Fibroblast of lung (primary cell): ENCODE data around the gene SSTR5. TPM values are rescaled to one million over a fixed set of nuclear protein-coding genes. Genes with fewer than 3 reads are reported as not detected.

Source experiments
- DNase-seq, 2 donors: peaks; one replicate each; pipeline versions ENCODE4 v3.0.0 to v3.0.0-alpha.2; 2010; ENCODE audit warnings: low read depth in 2 of 2
- H2AFZ ChIP-seq: 2 replicates; pipeline ENCODE4 v1.5.1; 2012; ENCODE audit warnings: low read length, control low read depth, inconsistent platforms
- H3K27ac ChIP-seq: 2 replicates; pipeline ENCODE4 v1.5.1; 2011; ENCODE audit warnings: low read length, control low read depth; ENCODE audit not compliant: insufficient read depth
- H3K27me3 ChIP-seq: 2 replicates; pipeline ENCODE4 v1.5.1; 2011; ENCODE audit warnings: mild to moderate bottlenecking, low read length; ENCODE audit not compliant: control insufficient read depth, insufficient read depth
- H3K36me3 ChIP-seq: 2 replicates; pipeline ENCODE4 v1.5.1; 2011; ENCODE audit warnings: low read length; ENCODE audit not compliant: control insufficient read depth, insufficient read depth
- H3K4me1 ChIP-seq: 2 replicates; pipeline ENCODE4 v1.5.1; 2011; ENCODE audit warnings: low read length; ENCODE audit not compliant: control insufficient read depth, insufficient read depth; ENCODE audit errors: extremely low read depth
- H3K4me2 ChIP-seq: 2 replicates; pipeline ENCODE4 v1.5.1; 2011; ENCODE audit warnings: low read length, control low read depth; ENCODE audit not compliant: insufficient read depth; ENCODE audit errors: extremely low read depth
- H3K4me3 ChIP-seq, 4 experiments: fragments of 200-600 bp in 1 of 4; sonication (generic) in 1 of 4; replicated peaks in 1 of 4; 2 replicates each; pipeline ENCODE4 v1.5.1; 2011 to 2016; ENCODE audit warnings: low read length in 4 of 4, low read depth in 3 of 4, mild to moderate bottlenecking in 3 of 4, control low read depth in 2 of 4, inconsistent platforms in 1 of 4, mixed read lengths in 1 of 4; ENCODE audit not compliant: insufficient read depth in 1 of 4; ENCODE audit errors: control extremely low read depth in 1 of 4
- H3K79me2 ChIP-seq: 2 replicates; pipeline ENCODE4 v1.5.1; 2012; ENCODE audit warnings: mild to moderate bottlenecking, low read length, inconsistent platforms; ENCODE audit not compliant: control insufficient read depth, insufficient read depth
- H3K9ac ChIP-seq: 2 replicates; pipeline ENCODE4 v1.5.1; 2011; ENCODE audit warnings: mild to moderate bottlenecking, low read length, control low read depth; ENCODE audit not compliant: insufficient read depth
- H3K9me3 ChIP-seq: 2 replicates; pipeline ENCODE4 v1.5.1; 2012; ENCODE audit warnings: low read depth, low read length; ENCODE audit not compliant: control insufficient read depth, insufficient read depth
- H4K20me1 ChIP-seq: 2 replicates; pipeline ENCODE4 v1.5.1; 2011; ENCODE audit warnings: low read length; ENCODE audit not compliant: control insufficient read depth, insufficient read depth; ENCODE audit errors: extremely low read depth
- CTCF ChIP-seq, 2 donors: IDR thresholded peaks in 1 of 2; conservative IDR thresholded peaks in 1 of 2; 1 replicate in 1 of 2; 2 replicates in 1 of 2; pipeline ENCODE4 v1.5.1; 2011 to 2012; ENCODE audit warnings: low read length in 2 of 2, control low read depth in 1 of 2, inconsistent platforms in 1 of 2, low read depth in 1 of 2, mild to moderate bottlenecking in 1 of 2
- EZH2 ChIP-seq: IDR thresholded peaks from 2 replicates; pipeline ENCODE4 v1.5.1; 2012; ENCODE audit warnings: low read length, control low read depth, mild to moderate bottlenecking; ENCODE audit errors: missing control alignments
- polyA plus RNA-seq, 2 donors: library from polyadenylated mRNA; depleted of rRNA in 1 of 2; stranded (reverse) in 1 of 2; unstranded in 1 of 2; fragments of >200 nt; gene quantifications; 2 replicates each; pipeline ENCODE4 v1.2.1, GENCODE V29; 2011 to 2012; ENCODE audit warnings: missing spikeins in 1 of 2
- total RNA-seq: library from RNA; depleted of rRNA; stranded (reverse); fragments of >200 nt; gene quantifications from 2 replicates; pipeline ENCODE4 v1.2.1, GENCODE V29; 2014

SSTR5 gene
- total and polyA plus RNA-seq, 2 donors (not counting 1 experiment from before 2014, with no cell fraction given), result not detected

- H3K79me2 ChIP-seq, result no peaks in the 10 kb centered on the region
- DNase-seq, result no peak
- no peak overlapping the region for H2AFZ ChIP-seq
- no peak overlapping the region for H3K9ac ChIP-seq
- H3K4me1 ChIP-seq, result no peaks in the 10 kb centered on the region
- H3K27ac ChIP-seq, result no peak overlapping the region
- no peak for TF ChIP-seq CTCF (conservative IDR thresholded peaks at IDR 0.05 in 1 of 2, IDR thresholded peaks at IDR 0.05 in 1 of 2; ENCODE audit: low read depth in 1 of 2, low read length in 2 of 2)
- no peaks in the 10 kb centered on the region for H4K20me1 ChIP-seq
- H3K4me3 ChIP-seq, result no peak overlapping the region
- H3K36me3 ChIP-seq, result no peaks in the 10 kb centered on the region
- H3K4me2 ChIP-seq, result no peak overlapping the region
- no peaks in the 10 kb centered on the region for H3K27me3 ChIP-seq
- no peaks in the 10 kb centered on the region for H3K9me3 ChIP-seq
Observed at GRCh38 chr16:1079341-1079740, 6.8 kb downstream of the SSTR5 start.

GRCh38 chr16:1079786-1080525 lies 7.4 kb downstream of the SSTR5 start:
- no peak for DNase-seq

More at GRCh38 chr16:1079786-1080525, 7.4 kb downstream of the SSTR5 start:
- no peaks in the 10 kb centered on the region for H3K27me3 ChIP-seq
- TF ChIP-seq CTCF (conservative IDR thresholded peaks at IDR 0.05 in 1 of 2, IDR thresholded peaks at IDR 0.05 in 1 of 2; ENCODE audit: low read depth in 1 of 2, low read length in 2 of 2) (no peak), EZH2 (no peak)
- no peaks in the 10 kb centered on the region for H3K36me3 ChIP-seq
- H3K9me3 ChIP-seq, result no peaks in the 10 kb centered on the region
- H3K4me3 ChIP-seq, result no peak overlapping the region
- H3K27ac ChIP-seq, result no peak overlapping the region
- H4K20me1 ChIP-seq, result no peaks in the 10 kb centered on the region
- no peaks in the 10 kb centered on the region for H3K79me2 ChIP-seq
- no peak overlapping the region for H2AFZ ChIP-seq
- H3K9ac ChIP-seq, result no peak overlapping the region
- no peak overlapping the region for H3K4me2 ChIP-seq
- H3K4me1 ChIP-seq, result no peaks in the 10 kb centered on the region
